NB4 (cell line): ENCODE results near the gene GPR4.

Experiments used
- DNase-seq: peaks from one replicate; pipeline ENCODE4 v3.0.0; 2010; ENCODE audit warnings: low read depth
- H3K4me3 ChIP-seq: one replicate; pipeline ENCODE4 v1.5.1; 2011; ENCODE audit warnings: mild to moderate bottlenecking, low read depth, low read length, moderate library complexity
- MAX ChIP-seq: IDR thresholded peaks from 2 replicates; pipeline ENCODE4 v1.6.1; 2011; ENCODE audit warnings: low read depth, low read length
- MYC ChIP-seq: IDR thresholded peaks from 2 replicates; pipeline ENCODE4 v1.6.1; 2011; ENCODE audit warnings: low read depth, low read length
- POLR2A ChIP-seq: IDR thresholded peaks from 2 replicates; pipeline ENCODE4 v1.6.1; 2011; ENCODE audit warnings: mild to moderate bottlenecking; ENCODE audit not compliant: insufficient read length; ENCODE audit errors: extremely low read depth
- TF ChIP-seq, protein P1 (sequence below): IDR thresholded peaks from one replicate; pipeline ENCODE4 v1.5.1; 2012; ENCODE audit warnings: low read depth, low read length

The GPR4 gene

GRCh38 chr19:45599286-45599685 lies 2.7 kb downstream of the GPR4 start:
- no peak for TF ChIP-seq MAX
- DNase-seq = no peak
- H3K4me3 ChIP-seq = no peak overlapping the region

DNA sequence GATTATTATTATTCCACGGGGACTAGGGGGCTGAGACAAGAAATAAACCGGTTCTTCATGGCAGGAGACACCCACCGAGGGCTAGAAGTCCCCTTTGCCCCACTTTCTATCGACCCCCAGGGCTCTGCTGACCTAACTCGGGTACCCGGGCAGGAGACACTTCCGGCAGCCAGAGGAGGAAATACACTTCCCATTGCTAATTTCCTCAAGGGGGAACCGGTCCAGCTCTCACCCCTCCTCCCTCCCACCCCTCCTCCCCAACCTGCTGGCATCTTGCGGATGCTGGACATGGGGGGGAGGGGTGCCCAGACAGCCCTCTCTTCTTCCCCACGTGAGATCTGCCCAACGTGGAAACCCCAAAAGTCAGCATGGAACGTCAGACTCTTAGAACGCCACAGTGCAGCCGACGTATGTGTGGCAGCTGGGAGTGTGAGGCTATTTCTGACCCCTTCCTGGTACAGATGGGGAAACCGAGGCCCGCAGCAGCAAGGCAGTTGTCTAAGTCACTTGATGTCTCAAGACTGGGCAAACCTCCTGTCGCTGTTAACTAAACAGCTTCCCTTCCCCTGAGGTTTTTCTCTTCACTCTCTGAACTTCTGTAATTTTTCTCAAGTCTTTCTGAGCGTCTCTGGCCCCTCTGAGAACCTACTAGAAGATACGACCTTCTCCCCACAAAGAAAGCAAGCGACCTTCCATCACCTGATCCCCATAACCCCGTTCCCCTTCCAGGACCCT lies 3.6 kb downstream of the GPR4 start:
- TF ChIP-seq POLR2A = no peak
- TF ChIP-seq MAX = no peak
- TF ChIP-seq, protein P1, sequence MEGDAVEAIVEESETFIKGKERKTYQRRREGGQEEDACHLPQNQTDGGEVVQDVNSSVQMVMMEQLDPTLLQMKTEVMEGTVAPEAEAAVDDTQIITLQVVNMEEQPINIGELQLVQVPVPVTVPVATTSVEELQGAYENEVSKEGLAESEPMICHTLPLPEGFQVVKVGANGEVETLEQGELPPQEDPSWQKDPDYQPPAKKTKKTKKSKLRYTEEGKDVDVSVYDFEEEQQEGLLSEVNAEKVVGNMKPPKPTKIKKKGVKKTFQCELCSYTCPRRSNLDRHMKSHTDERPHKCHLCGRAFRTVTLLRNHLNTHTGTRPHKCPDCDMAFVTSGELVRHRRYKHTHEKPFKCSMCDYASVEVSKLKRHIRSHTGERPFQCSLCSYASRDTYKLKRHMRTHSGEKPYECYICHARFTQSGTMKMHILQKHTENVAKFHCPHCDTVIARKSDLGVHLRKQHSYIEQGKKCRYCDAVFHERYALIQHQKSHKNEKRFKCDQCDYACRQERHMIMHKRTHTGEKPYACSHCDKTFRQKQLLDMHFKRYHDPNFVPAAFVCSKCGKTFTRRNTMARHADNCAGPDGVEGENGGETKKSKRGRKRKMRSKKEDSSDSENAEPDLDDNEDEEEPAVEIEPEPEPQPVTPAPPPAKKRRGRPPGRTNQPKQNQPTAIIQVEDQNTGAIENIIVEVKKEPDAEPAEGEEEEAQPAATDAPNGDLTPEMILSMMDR = no peak
- TF ChIP-seq MYC = no peak
- no peak overlapping the region for H3K4me3 ChIP-seq
- peak; percentile 20 for DNase-seq

- DNase-seq = no peak
- TF ChIP-seq MAX = no peak
- no peak for TF ChIP-seq MYC
- TF ChIP-seq, protein P1 = no peak
- no peak for TF ChIP-seq POLR2A
- no peak overlapping the region for H3K4me3 ChIP-seq
Observed at GRCh38 chr19:45597425-45598111, 4.4 kb downstream of the GPR4 start.

DNA sequence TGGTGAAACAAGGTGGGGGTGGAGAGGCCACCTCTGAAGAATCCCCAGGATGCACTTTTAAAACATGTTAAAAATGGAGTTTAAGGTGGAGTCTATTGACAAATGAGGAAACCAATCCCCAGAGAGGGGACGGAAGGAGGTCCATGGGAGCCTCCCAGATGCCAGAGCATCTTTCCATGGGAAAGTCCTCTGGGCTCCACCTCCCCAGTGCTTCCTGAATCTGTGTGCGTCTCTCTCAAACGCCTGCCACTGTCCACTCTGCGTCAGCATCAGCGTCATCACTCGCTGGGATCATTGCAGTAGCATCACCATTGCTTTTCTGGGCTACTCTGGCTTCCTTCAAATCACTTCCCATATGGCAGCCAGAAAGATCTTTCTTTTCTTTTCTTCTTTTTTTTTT lies 6.2 kb downstream of the GPR4 start:
- TF ChIP-seq, protein P1 = no peak
- no peak for TF ChIP-seq POLR2A
- TF ChIP-seq MYC = no peak
- TF ChIP-seq MAX = no peak
- no peak for DNase-seq
- no peak overlapping the region for H3K4me3 ChIP-seq

GRCh38 chr19:45593520-45593919 lies 8.5 kb downstream of the GPR4 start:
- no peak for DNase-seq
- no peak for TF ChIP-seq MYC
- TF ChIP-seq, protein P1 = no peak
- no peak for TF ChIP-seq MAX
- TF ChIP-seq POLR2A = no peak
- H3K4me3 ChIP-seq = no peak overlapping the region

DNA sequence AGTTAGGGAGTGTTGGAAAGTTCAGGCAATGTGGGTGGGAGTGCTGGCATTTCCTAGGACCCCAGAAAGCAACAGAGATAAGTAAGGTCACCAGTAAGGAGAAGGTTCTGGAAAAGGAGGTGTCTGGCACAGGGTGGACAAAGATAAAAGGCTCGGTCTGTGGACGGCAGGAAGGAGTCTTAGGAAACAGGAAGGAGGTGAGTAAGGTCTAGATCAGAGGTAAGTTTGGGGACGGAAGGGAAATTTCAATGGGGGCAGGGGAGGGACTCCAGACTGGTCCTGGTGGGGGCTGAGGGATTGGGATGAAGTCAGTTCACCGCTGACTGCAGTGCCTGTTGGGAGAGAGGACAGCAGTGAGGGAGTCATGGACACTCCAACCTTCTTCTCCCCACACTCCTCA lies 9.6 kb downstream of the GPR4 start:
- no peak for TF ChIP-seq MYC
- TF ChIP-seq, protein P1 = no peak
- no peak for TF ChIP-seq POLR2A
- TF ChIP-seq MAX = no peak
- no peak overlapping the region for H3K4me3 ChIP-seq
- DNase-seq = no peak
